ENCODE results near the gene NR1H3.

DNA sequence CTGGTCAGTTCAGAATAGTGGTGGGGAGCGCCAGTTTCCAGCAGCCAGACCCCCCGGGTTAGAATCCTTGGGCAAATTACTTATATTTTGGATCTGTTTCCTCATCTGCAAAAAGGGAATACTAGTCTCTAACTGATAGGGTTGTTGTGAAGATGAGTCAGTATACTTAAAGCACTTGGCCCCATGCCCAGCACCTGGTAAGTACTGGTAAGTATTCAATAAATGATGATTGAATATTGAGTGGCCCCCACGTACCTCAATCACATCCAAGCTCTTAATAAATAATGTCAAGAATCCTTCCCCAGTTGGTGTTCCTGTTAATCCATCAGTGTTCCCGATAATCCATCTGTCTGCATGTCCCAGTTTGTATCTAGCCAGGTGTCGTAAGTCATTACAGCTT is 21.3 kb upstream of the NR1H3 start:
- TF ChIP-seq CTCF (IDR thresholded peaks at IDR 0.05) (no peak), POLR2A (IDR thresholded peaks at IDR 0.05) (no peak)

Measured in Peyer's patch (tissue), 4 donors.